ENCODE results near the gene BCLAF1. TPM values are rescaled to one million over a fixed set of nuclear protein-coding genes. Genes with fewer than 3 reads are reported as not detected.
"Not testable (repeated sequence)": the region's sequence is repeated elsewhere in the genome, so short reads cannot be mapped to it uniquely, and the experiment has no call there.

BCLAF1 gene
- total RNA-seq, 1 experiment from 2014 or later: 159 TPM

DNA sequence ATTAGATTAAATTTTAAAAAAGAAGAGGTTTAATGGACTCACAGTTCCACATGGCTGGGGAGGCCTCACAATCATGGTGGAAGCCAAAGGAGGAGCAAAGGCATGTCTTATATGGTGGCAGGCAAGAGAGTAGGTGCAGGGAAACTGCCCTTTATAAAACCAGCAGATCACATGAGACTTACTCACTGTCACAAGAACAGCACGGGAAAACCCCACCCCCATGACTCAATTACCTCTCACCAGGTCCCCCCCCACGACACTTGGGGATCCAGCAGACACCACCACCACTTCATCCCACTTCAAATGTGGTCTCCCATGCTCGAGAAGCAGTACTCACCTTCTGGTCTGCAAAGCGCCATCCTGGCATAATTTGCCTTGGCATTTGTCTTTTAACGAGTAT lies 64.2 kb downstream of the BCLAF1 start:
- TF ChIP-seq TCF7L2 (IDR thresholded peaks at IDR 0.05; ENCODE audit: borderline replicate concordance, extremely low read depth, insufficient read depth, insufficient read length) (no peak), CTCF (IDR thresholded peaks at IDR 0.05 in 2 of 3, conservative IDR thresholded peaks at IDR 0.05 in 1 of 3; ENCODE audit: borderline replicate concordance in 1 of 3, insufficient read depth in 1 of 3, low read depth in 2 of 3, low read length in 2 of 3) (no peak), YY1 (IDR thresholded peaks at IDR 0.05; ENCODE audit: extremely low read depth, insufficient replicate concordance, low read depth, low read length) (no peak), REST (IDR thresholded peaks at IDR 0.05; ENCODE audit: low read depth) (no peak), JUND (IDR thresholded peaks at IDR 0.05) (no peak), CEBPB (IDR thresholded peaks at IDR 0.05; ENCODE audit: low read depth) (no peak), POLR2A (IDR thresholded peaks at IDR 0.05; ENCODE audit: borderline replicate concordance, extremely low read depth, insufficient read depth, insufficient read length) (no peak), POLR2AphosphoS5 (IDR thresholded peaks at IDR 0.05; ENCODE audit: low read depth, low read length) (no peak)
- TF ChIP-seq, protein P1, sequence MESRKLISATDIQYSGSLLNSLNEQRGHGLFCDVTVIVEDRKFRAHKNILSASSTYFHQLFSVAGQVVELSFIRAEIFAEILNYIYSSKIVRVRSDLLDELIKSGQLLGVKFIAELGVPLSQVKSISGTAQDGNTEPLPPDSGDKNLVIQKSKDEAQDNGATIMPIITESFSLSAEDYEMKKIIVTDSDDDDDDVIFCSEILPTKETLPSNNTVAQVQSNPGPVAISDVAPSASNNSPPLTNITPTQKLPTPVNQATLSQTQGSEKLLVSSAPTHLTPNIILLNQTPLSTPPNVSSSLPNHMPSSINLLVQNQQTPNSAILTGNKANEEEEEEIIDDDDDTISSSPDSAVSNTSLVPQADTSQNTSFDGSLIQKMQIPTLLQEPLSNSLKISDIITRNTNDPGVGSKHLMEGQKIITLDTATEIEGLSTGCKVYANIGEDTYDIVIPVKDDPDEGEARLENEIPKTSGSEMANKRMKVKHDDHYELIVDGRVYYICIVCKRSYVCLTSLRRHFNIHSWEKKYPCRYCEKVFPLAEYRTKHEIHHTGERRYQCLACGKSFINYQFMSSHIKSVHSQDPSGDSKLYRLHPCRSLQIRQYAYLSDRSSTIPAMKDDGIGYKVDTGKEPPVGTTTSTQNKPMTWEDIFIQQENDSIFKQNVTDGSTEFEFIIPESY (IDR thresholded peaks at IDR 0.05; ENCODE audit: extremely low read depth, insufficient replicate concordance, low read length): no peak

DNA sequence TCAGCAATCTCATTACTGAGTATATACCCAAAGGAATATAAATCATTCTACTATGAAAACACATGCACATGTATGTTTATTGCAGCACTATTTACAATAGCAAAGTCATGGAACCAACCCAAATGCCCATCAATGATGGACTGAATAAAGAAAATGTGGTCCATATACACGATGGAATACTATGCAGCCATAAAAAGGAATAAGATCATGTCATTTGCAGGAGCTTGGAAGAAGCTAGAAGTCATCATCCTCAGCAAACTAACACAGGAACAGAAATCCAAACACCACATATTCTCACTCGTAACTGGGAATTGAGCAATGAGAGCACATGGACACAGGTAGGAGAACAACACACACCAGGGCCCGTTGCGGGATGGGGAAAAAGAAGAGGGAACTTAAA lies 64.7 kb downstream of the BCLAF1 start:
- H3K36me3 ChIP-seq (ENCODE audit: control insufficient read depth in 1 of 2, insufficient read depth in 2 of 2, low read length in 2 of 2); DNase-seq (ENCODE audit: low read depth, low spot score); RAD21 ChIA-PET (ENCODE audit: low non-redundant PET in 1 of 2, low total read pairs in 2 of 2, uncharacterized antibody in 2 of 2, unreplicated experiment in 2 of 2); H3K79me2 ChIP-seq (ENCODE audit: insufficient read depth, low read length); H4K20me1 ChIP-seq (ENCODE audit: insufficient read depth); CTCF ChIA-PET; H3K9me2 ChIP-seq (ENCODE audit: insufficient read depth); H3K4me3 ChIP-seq (replicated peaks in 1 of 2; ENCODE audit: low read depth in 1 of 2, low read length in 2 of 2); H3K27ac ChIP-seq (ENCODE audit: low read depth, low read length); H3K27me3 ChIP-seq (ENCODE audit: insufficient read depth, low read length); H3K9me3 ChIP-seq (ENCODE audit: control insufficient read depth in 1 of 2, insufficient read depth in 1 of 2, low read depth in 1 of 2, low read length in 2 of 2); POLR2A ChIA-PET; H3K4me2 ChIP-seq (ENCODE audit: low read length); H2AFZ ChIP-seq (ENCODE audit: low read depth, low read length, poor library complexity, severe bottlenecking); H3K4me1 ChIP-seq (ENCODE audit: control insufficient read depth in 1 of 2, insufficient read depth in 2 of 2, low read length in 2 of 2); BruUV-seq (replicated peaks); H3K9ac ChIP-seq (ENCODE audit: low read length); ATAC-seq: not testable (repeated sequence)
- intact Hi-C loops (cut with micrococcal nuclease): loop anchor here (5.0 to 10.0 kb wide), 2 partner anchors 303 to 470 kb away; no protein-coding TSS in a partner anchor

More for the DNA sequence above, 64.2 kb downstream of the BCLAF1 start:
- no peaks in the 10 kb centered on the region for H3K9me3 ChIP-seq (ENCODE audit: control insufficient read depth in 1 of 2, insufficient read depth in 1 of 2, low read depth in 1 of 2, low read length in 2 of 2)
- H2AFZ ChIP-seq (ENCODE audit: low read depth, low read length, poor library complexity, severe bottlenecking): peak overlapping the region; percentile 94
- no peaks in the 10 kb centered on the region for H3K27me3 ChIP-seq (ENCODE audit: insufficient read depth, low read length)
- ATAC-seq (no peak), DNase-seq (ENCODE audit: low read depth, low spot score) (no peak)
- ChIA-PET CTCF (interaction anchor here (1.1 to 1.5 kb wide), 10 partner anchors 92 to 754 kb away, joined by 3 to 21 read pairs (median 4); no protein-coding TSS in a partner anchor), POLR2A (no interaction called here), RAD21 (ENCODE audit: low non-redundant PET in 1 of 2, low total read pairs in 2 of 2, uncharacterized antibody in 2 of 2, unreplicated experiment in 2 of 2) (no interaction called here)
- intact Hi-C loops (cut with micrococcal nuclease): loop anchor here (5.0 to 10.0 kb wide), 2 partner anchors 303 to 471 kb away; no protein-coding TSS in a partner anchor
- peaks cover 0 to 7% of the 10 kb centered on the region in 2 experiments; a peak in 1 of 4 replicates for H3K4me1 ChIP-seq (ENCODE audit: control insufficient read depth in 1 of 2, insufficient read depth in 2 of 2, low read length in 2 of 2)
- H3K36me3 ChIP-seq (ENCODE audit: control insufficient read depth in 1 of 2, insufficient read depth in 2 of 2, low read length in 2 of 2): no peaks in the 10 kb centered on the region; a peak in 1 of 4 replicates
- H3K4me2 ChIP-seq (ENCODE audit: low read length): peak overlapping the region; percentile 58; the same call in 1 of the 2 replicates
- H3K9me2 ChIP-seq (ENCODE audit: insufficient read depth): no peaks in the 10 kb centered on the region
- H3K79me2 ChIP-seq (ENCODE audit: insufficient read depth, low read length): no peaks in the 10 kb centered on the region
- H3K4me3 ChIP-seq (replicated peaks in 1 of 2; ENCODE audit: low read depth in 1 of 2, low read length in 2 of 2): no peak overlapping the region
- no peak overlapping the region for H3K9ac ChIP-seq (ENCODE audit: low read length)
- no peaks in the 10 kb centered on the region for H4K20me1 ChIP-seq (ENCODE audit: insufficient read depth)
- no TSS peak for BruUV-seq (replicated peaks)
- H3K27ac ChIP-seq (ENCODE audit: low read depth, low read length): no peak overlapping the region

Measured in HCT116 (cell line).